HG02642 (cell line): ENCODE measurements around the gene ALLC.

Experiments
- ATAC-seq: cut with Tn5 transposase; IDR thresholded peaks from one replicate; pipeline ENCODE4 v1.9.1; 2021; ENCODE audit warnings: mild to moderate bottlenecking; ENCODE audit not compliant: unreplicated experiment, poor library complexity

ALLC gene

DNA sequence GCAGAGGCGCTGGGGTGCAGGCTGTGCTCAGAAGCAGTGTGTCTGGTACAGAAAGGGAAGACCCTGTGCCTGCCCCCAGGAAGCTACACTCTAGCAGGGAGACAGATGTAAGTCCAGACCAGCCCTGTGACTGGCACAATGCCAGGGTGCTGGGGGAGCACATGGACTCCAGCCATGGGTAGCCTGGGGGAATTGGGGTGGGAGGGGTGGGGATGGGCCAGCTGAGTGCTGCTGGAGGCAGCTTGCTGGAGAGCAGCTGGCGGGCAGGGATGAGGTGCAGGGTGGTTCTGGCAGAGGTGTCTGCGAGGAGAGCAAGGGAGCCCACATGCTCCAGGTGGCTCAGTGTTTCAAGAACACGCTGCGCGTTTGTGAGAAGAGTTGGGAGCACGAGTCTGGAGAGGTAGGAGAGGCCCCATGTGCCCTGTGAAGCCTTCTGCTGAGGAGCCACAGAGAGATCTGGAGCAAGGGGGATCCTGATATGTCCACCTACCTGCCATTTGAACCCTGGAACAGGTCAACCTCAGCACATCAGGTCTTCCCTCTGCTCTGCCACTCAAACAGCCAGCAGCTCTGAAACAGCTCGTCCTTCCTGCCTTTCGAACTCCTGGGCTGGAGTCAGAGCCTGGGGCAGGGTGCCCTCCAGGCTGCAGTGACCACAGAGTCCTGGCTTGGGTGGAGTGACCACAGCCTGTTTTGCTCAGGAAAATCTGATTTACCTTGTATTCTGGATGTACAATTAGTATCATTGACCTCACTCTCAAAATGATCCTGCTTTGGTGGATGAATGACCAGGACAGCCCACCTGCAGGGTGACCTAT is 15.1 kb downstream of the ALLC start:
- ATAC-seq, result no peak

DNA sequence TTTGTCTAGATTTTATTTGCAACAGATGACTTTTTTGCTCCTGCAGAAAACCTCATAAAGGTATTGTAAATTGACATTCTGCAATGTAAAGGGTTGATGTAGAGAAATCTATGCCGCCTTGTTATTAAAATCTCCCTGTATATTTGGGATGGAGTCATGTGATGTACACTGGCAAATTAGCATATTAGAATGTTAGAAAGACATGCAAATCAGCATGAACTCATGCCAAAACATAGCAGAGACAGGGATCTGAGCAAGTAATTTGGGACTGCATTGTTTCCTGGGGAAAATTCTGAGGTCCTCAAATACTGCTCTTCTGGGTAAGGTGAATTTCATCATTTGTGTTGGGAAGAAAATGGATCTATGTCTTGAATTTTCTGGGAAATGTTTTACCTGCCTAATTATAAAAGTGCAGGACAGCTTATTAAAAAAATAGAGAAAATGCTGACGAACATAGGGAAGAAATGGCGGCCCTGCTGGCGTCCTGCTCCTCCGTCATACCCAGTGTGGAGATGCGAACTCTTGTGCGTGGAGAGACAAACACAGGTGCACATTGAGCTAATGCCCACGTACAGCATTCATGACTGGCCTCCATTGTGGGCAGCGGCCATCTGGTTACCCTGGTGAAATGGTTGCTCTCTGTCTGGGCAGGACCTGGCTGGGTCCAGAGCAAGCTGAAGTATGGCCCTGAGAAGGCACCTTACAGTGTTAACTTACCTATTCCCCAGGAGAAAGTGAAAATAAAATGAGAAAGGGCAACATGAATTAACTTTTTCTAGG is 16.3 kb downstream of the ALLC start:
- no peak for ATAC-seq

DNA sequence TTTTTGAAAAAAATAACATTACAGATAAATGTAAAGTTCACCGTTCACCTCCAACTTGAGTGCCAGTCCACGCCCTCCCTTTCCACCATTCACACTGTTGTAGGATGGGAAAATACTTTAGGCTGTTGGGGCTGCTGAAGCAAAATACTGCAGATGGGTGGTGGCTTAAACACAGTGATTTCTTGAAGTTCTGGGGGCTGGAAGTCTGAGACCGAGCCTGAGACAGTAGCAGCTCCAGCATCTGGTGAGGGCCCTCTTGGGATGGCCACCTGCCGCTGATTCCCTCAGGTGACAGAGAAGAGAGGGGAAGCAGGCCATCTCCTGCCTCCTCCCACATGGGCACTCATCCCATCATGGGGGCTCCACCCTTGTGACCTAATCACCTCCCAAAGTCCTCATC is 17.7 kb downstream of the ALLC start:
- ATAC-seq, result no peak

DNA sequence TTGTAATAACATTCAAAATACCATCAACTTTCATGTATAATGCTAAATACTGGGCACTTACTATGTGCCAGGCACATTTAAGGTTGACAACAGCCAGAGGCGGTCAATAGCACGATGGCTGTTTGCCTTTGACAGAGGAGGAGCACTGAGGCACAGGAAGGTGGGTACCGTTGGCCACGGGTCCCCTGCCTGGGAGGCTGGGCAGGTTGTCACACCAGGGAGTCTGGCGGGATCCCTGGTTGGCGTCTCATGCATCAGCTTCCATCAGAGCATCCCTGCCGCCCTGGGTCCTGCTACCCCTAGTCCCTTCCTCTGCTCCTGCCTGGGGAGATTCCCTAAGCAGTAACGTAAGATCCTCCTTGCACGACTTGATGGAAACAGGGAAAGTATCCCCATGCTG is 19.4 kb downstream of the ALLC start:
- no peak for ATAC-seq

DNA sequence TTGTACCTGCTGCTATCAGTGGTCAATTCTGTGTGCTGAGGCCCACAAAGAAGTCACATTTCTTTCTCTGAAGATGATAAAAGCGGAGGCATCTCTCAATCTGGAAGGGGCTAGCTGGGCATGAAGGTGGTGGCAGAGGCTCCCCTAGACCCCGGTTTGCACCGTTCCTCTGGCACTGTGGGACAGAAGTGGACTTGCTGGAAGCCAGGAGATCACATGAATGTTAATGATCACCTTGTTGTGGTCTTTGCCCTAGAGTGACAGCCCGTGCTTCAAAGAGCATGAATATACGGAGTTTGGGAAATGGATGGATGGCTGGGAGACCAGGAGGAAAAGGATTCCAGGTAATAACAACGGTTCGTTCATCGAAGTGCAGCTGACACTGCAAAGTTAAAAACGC is 20.2 kb downstream of the ALLC start:
- no peak for ATAC-seq

DNA sequence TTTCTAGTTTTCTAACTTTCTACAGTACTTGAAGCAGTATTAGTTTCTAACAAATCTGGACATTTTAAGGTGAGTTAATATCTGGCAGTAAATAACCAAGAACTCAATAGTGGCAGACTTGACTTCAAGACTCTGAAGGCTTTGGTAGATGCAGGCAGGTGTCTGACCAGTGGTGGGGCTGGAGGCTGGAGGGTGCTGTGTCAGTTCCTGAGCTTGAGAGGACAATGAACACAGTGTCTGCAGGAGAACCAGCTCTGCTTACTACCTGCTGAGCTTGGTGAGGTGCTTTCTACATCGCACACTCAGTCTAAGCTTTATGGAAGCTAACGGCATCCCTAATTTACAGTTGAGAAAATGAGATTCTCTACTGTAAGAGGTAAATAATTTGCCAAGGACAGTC is 21.2 kb downstream of the ALLC start:
- no peak for ATAC-seq

DNA sequence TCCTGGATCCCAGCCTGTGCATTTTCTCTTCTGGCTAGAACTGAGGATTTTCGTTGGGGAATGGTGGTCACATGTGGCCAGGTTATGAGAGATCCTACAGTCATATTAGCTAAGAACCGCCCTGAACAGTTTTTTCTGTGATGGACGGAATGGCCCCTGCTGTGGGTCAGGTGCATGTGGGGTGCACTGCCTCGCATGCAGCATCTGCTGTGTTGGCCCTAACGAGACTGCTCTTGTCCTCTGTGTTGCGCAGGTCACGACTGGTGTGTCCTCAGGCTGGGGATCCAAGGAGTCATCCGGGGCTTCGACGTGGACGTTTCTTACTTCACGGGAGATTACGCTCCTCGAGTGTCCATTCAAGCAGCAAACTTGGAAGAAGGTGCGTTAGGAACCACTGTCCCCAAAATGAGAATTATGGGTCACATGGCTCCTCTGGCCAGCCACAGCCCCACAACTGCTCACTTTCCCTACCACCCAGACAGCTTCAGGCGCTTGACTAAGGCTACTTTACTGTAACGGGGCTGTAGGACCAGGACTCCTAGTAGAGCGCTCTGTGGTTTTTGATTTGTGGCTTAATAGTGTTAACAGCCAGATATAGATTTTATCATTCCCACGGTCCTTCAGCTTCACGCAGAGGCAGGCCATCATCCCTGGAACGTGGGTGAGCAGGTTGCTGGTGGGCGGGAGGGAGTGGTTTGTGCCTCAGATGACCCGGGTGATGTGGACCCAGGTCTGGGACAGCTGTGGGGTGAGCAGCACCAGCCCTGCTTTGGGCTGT is 21.8 kb downstream of the ALLC start:
- no peak for ATAC-seq

DNA sequence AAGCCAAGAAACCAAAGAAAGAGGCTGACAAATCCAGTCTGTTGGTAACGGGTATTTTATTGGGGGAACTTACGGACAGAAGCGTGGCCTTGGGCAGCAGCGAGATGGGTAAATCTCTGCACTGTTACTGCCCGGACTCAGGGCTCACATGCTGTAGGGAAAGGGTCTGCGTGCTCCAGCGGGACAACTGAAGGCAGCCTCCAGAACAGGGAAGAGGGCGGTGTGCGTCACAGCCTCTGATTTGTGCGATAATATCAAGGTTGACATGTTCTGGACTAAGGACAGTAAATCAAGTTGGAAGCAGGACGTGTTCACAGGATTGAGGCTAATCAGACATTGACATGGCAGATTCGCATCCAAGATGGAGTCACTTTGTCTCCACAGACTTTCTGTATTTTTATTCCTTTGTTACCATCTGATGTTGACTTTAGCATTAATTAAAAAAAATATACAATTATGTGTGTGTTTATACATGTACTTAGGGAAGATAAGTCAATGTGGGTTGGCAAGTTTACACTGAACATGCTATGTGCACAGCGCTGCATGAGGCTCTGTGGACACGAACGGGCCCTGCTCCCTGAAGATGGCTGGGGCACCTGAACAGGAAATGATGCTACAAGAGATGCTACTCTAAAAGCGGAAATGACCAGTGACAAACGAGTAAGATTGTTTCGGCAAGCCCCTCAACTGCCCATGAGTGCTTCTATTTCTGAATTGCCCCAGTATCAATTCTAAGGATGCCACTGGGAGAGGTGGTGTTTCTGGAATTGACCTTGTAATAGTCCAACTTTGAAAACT is 22.7 kb downstream of the ALLC start:
- no peak for ATAC-seq

DNA sequence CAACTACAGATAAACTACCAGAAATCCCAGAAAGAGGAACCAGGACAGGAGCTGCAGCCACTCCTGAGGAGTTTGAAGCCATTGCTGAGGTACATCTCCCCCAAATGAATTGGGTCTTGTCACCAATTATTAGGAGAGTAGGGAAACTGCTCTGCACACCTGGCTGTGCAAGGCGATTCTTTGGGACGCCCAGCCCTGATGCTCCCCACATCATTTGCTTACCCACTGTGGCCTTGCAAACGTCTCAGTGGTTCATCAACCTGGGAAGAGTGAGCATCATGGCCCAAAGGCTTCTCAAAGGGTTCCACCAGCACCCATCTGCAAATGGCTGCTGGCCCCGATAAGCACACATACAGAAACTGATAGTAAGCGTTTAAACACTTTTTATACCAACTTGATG is 23.6 kb downstream of the ALLC start:
- ATAC-seq, result no peak

DNA sequence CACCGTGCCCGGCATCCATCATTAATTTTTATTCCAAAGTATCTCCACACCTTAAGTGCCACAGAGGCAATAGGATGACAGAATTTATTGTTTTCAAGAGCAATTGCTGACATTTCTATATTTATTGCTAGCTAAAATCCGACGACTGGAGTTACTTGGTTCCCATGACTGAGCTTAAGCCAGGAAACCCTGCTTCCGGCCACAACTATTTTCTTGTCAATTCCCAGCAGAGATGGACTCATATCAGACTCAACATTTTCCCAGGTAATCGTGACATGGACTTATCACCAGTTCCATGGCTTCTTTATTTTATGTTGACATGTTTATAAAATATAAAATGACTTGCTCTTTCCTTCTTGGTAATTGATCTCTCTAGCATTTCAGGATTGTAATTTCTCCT is 24.8 kb downstream of the ALLC start:
- no peak for ATAC-seq

DNA sequence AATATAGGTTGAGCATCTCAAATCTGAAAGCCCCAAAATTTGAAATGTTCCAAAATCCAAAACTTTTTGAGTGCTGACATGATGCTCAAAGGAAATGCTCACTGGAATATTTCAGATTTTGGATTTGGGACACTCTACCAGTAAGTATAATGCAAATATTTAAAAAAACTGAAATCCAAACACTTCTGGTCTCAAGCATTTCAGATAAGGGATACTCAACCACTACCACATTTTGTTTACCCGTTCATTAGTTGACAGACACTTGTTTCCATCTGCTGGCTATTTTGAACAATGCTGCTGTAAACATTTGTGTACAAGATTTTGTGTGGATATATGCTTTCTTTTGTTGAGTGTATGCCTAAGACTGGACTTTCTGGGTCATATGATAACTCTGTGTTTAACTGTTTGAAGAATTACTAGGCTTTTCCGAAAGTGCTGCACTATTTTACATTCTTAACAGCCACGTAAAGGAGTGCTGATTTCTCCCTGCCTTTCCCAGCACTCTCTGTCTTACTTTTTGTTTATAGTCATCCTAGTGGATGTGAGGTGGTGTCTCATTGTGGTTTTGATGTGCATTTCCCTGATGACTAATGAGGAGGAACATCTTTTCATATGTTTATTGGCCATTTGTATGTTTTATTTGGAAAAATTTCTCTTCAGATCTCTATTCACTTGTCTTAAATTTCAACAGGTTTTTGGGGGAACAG is 25.9 kb downstream of the ALLC start:
- ATAC-seq, result no peak

DNA sequence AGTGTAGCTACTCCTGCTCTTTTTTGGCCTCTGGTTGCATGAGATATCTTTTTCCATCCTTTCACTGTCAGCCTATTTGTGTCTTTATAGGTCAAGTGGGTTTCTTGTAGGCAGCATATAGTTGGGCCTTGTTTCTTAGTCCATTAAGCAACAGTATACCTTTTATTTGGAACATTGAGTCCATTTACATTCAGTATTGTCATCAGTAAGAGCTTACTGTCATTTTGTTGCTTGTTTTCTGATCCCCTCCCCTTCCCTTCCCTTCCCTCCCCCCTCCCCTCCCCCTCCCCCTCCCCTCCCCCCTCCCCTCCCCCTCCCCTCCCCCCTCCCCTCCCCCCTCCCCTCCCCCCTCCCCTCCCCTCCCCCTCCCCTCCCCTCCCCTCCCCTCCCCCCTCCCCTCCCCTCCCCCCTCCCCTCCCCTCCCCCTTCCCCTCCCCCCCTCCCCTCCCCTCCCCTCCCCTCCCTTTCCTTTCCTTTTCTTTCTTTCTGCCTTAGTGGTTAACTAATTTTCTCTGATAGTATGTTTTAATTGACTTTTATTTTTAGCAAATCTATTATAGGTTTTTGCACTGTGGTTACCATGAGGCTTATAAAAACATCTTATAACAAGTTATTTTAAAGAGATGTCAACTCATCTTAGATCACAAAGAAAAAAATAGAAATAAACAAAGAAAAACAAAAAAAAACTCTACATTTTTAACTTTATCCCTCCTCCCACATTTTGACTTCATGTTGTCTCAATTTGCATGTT is 32.2 kb downstream of the ALLC start:
- ATAC-seq, result no peak

DNA sequence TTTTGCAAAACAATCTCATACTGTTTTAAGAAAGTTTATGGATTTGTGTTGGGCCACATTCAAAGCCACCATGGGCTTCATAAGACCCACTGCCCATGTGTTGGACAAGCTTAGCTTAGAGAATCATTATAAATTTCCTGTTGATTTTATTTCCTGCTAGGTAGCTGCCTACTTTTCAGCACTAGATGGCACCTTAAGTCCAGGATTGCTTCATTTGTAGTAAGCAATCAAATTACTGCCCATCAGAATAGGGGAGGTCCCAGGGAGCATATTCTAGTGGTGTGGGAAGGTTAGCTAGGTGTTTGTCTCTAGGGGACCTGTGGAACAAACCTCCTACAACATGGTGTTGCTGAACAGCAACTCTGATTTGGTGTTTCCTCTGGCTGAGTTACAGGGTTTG is 34.4 kb downstream of the ALLC start:
- no peak for ATAC-seq

DNA sequence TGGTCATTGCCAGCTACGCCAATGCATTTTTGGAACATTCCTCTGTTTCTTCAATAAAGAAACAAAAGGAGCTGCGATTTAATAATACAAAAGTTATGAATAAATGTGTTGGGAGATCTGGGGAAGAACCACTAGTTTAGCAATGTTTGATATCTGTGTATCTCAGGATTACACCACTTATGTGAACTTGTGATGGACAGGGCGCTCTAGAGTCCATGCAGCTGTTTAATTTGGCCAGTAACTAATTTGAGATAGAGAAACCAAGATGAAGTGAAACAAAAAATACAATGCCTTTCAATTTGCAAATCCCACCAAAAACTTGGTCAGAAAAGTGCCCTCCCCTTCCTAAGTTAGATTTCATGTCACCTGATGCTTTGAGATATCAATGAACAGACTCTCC is 38.5 kb downstream of the ALLC start:
- no peak for ATAC-seq

DNA sequence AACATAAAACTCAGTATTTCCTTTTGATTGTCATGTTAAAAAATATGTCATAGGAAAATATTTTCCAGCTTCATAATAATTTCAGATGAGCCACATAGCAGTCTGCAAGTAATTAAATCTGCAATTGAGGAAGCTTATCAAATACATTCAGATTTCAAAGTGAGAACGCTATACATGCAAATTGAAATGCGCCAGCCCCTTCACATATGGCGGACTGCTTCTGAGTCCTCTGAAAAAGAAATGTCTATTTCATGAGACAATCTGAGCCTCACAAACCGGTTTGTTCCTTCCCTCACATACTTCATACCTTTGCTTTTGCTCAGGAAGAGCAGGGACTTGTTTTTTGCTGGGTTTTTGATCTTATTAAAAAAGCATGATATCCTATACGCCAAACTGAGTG is 43.1 kb downstream of the ALLC start:
- no peak for ATAC-seq

DNA sequence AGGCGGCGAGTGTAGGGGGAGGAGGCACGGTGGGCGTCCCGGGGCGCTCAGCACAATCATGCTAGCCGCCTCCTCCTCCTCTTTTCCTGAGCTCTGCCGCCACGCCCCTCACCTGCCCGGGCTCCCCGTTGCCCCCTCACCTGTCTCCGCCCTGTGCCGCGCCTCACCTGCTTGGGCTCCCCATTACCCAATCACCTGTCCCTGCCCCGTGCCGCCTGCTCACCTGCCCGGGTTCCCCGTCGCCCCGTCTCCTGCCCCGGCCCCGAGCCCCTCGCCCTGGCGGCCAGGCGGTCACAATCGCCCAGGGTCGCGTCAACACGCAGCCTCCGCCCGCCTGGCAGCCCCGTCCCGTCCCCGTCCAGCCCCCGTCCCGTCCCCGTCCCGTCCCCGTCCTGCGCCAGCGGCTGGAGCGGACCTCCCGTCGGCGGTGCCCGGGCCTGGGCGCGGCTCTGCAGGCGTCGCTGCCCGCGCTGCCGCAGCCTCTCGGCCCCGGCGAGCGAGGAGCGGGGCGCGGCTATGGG is 45.3 kb downstream of the ALLC start, which contains the start of gene DCDC2C:
TSS of gene DCDC2C (plus strand) at position 340 of the 521 bp plus-strand sequence. CDS start at position 517, 177 bp downstream.
- ATAC-seq, result no peak

DNA sequence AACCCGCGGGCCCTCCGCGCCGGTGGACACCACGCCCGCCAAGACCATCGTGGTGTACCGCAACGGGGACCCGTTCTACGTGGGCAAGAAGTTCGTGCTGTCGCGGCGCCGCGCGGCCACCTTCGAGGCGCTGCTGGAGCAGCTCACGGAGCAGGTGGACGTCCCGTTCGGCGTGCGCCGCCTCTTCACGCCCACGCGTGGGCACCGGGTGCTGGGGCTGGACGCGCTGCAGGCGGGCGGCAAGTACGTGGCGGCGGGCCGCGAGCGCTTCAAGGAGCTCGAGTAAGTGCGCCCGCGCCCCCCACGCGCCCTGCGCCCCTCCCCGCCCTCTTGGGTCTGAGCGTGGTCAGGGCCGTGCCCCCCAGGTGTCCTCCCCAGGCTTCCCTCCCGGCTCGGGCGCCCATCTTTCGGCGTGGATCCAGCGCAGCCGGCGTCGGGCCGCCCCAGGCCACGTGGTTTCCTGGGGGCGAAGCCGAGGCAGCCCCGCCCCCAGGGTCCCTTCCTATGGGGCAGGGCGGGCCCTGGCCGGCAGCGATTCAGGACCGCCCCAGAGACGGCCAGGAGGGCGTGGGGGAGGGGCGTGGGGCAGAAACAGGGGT is 45.9 kb downstream of the ALLC start:
- no peak for ATAC-seq

DNA sequence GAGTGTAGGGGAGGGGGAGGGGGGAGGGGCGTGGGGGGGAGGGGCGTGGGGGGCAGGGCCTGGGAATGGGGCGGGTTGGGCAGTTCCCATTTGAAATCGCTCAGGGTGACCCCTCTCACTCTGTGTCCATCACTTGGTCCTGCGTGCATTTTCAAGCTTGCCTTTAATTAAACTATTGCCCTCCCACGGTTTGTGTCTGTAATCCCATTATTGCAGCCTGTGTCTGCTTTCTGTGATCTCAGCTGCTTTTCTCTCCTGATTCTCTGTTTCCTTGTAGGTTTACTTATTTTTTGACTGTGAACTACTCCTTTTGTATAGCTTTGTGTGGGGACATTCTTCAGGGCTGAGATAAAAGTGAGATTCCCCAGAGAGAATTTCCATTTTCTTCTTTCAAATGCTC is 46.7 kb downstream of the ALLC start:
- ATAC-seq, result no peak
